Stimulated activated CD4-positive, alpha-beta T cell treated with anti-CD3 and anti-CD28 coated beads, TNF-alpha, amount 100 ng/mL, for 48 hours (primary cell): Measurements from ENCODE around the gene ZNF584.
"Not testable (repeated sequence)": the region's sequence is repeated elsewhere in the genome, so short reads cannot be mapped to it uniquely, and the experiment has no call there.

ENCODE experiments used
- DNase-seq, 3 donors: peaks; one replicate each; pipeline ENCODE4 v3.0.0-alpha.2; 2020; ENCODE audit warnings: low read depth in 3 of 3

The ZNF584 gene

GRCh38 chr19:58408152-58409009 is at the start of gene ZNF584:
ZNF584 (plus strand) TSS chr19:58408649; CDS start chr19:58409148, 499 bp downstream.
- peak; percentile 90 to 92 (median 91) for DNase-seq

DNA sequence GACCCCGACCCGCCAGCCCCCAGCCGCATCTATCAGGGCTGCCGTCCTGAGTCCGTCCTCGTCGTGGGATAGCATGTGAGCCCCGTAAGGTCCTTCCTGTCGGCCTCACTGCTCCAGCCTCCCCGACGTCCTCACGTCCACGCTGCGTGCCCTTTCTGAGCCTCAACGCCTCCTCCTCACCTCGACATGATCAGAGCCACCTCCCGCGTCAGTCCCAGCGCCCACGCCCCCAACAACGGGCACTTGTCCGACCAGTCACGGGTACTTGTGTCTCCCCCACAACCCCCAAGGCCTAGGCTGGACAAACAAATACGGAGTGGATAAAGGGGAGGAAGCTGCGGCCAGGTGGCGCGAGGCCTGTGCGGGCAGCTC is 46.6 kb upstream of the ZNF584 start:
- peak in 1 of 3 donors; percentile 32 for DNase-seq

DNA sequence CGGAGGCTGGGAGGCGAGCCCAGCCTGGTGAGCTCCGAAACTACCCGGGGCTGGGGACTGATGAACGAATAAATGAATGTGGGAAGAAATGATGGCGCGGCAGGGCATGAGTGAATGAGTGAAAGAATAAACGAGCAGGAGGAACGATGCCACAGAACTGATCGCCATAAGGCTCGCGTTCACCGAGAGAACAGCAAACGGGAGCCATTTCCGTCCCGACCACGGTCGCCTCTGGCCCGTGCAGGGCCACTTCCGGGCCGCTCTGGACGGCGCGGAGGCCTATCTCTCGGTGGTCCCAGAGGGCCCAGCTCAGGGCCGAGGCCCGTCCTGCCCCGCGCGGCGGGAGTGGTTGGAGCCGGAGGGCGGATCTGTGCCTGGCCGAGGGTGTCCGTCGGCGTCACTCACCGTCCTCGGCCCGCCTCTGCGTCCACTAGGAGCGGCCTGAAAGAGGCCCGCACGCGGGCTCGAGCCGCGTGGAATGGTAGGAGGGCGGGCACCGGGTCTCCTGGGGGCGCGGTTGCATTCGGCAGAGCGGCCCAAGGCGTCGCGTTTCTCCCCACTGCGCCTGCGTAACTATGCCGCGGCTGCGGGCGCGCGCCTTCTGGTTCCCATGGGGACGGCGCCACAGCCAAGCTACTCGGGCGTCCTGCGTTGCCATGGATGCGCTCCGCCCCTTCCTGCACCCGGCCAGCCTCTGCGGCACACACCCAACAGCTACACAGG is 46.0 kb upstream of the ZNF584 start, which contains the start of gene ZNF497:
Gene ZNF497 (minus strand): TSS at position 480 of the 723 bp plus-strand sequence. CDS start 5,116 bp downstream, outside the sequence.
- DNase-seq = peak; percentile 93 to 96 (median 95)

DNA sequence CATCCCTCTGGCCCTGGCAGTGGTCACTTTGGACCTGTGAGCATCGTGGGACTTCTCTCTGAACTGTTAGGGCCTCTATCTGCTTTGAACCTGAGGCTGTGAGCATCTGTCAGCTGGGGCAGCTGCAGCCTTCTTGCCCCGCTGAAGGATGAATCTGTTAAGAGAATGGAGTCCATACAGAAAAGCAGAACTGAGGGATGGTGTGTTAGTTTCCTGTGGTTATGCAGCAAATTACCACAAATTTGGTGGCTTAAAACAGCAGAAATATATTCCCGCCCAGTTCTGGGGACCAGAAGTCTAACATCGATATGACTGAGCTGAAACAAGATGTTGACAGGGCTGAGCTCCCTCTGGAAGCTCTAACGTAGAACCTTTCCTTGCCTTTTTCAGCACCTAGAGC is 44.3 kb upstream of the ZNF584 start:
- DNase-seq = no peak

- DNase-seq = no peak
These were observed 41.6 kb upstream of the ZNF584 start for GRCh38 chr19:58366585-58367430.

- DNase-seq = no peak
These were observed 40.6 kb upstream of the ZNF584 start for GRCh38 chr19:58367698-58368454.

DNA sequence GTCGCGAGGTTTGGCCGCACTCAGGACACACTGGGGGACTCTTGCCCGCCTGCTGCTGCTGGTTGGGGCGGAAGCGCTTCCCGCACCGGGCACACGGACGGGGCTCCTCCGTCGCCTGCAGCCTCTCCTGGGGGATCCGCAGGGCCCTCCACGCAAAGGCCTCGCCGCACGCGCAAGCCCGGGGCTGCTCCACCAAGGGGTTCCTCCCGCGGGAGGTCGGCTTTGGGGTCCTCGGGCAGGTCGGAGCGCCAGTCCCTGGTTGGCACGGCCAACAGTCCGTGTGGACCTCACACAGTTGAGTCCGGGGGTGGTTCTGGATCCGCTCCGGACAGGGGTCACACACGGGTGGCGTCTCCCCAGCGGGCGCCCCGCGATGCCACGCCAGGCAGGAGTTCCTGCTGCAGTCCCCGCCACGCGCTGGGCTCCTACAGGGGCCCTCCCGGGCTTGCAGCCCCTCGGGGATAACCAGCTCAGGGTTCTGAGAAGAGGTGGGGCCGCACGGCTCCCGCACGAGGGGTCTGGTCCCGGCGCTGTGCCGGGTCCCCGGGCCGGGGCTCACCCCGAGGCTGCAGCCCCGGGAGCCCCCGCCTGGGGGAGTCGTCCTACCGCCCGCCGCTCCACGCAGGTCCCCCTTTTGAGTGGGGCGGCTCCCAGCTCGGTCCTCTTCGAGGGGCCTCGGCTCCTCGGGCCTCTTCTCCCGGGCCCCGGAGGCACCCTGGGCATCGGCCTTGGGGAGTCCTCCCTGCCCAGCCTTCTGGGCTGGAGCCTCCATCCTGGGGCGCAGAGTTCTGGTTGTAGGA is 39.7 kb upstream of the ZNF584 start:
- no peak for DNase-seq

DNA sequence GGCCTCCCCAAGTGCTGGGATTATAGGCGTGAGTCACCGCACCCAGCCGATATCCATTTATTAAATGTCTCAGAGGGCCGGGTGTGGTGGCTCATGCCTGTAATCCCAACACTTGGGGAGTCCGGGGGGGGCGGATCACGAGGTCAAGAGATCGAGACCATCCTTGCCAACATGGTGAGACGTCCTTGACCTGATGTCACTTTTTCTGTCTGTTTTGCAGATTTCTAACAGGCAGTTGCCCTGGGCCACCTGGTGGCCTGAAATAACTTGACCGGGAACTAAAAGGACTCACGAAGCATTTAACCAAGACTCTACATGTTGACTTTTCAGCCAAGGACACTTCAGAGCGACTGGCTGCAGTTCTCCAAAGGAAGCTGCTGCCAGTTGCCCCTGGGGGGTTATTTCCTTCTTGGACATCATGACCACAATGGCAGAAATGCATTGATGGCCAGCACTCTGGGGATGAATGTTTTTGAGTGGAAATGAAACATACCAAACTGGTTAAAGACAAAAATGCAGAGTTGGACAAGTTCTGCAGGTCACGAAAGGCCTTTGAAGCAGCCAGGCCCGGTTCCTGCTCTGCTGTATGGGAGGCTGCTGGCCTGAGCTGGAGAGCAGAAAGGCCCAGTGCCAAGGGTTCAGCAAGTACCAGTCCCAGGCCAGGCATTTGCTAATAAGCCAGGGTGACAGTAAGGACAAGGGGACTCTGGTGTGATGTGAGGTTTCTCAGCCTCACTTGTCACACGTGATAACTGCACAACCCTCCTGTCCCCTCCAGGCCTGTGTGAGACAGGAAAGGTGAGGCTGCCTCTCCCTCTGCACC is 35.9 kb upstream of the ZNF584 start:
- no peak for DNase-seq

DNA sequence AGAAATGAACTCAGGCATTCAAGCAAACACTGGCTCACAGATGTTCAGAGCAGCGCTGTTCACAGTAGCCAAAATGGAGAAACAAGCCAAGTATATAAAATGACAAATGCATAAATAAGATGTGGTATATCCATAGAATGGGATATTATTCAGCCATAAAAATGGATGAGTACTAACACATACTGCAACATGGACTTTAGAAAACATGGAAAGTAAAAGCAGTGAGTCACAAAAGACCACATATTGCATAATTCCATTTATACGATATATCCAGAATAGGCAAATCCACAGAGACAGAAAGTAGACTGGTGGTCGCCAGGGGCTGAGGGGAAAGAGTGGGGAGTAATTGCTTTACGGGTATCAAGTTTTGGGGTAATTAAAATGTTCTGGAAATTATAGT is 34.2 kb upstream of the ZNF584 start:
- DNase-seq = no peak

- DNase-seq = not testable (repeated sequence)
These were observed 31.7 kb upstream of the ZNF584 start for GRCh38 chr19:58376724-58377123.

DNA sequence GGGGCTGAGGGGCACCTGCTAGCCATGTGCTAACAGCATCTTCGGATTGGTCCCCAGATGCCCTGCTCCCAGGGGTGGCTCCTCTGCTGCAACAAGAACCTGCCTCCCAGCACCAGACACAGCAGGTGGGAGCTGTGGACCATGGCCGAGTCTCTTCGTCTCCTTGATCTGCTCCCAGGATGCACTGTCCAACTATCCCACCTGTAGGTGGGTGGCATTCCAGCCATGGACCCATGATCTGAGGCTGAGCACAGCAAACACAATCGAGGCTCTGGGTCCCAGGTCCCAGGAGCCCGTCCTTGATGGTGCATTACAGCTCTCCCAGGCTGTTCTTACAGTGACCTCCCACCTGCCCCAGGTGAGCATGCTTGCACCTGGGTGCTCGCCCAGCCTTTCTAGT is 29.2 kb upstream of the ZNF584 start:
- no peak for DNase-seq

GRCh38 chr19:58380037-58380661 is 28.3 kb upstream of the ZNF584 start:
- DNase-seq = no peak

GRCh38 chr19:58380662-58381459 is 27.6 kb upstream of the ZNF584 start, which contains the start of gene ZNF837:
ZNF837 (minus strand) TSS chr19:58381030; CDS start chr19:58369332, 11,698 bp downstream.
- DNase-seq = peak; percentile 94 to 98 (median 95)

GRCh38 chr19:58381460-58382212 is 26.8 kb upstream of the ZNF584 start:
- no peak for DNase-seq

GRCh38 chr19:58382997-58383603 is 25.3 kb upstream of the ZNF584 start:
- DNase-seq = no peak

DNA sequence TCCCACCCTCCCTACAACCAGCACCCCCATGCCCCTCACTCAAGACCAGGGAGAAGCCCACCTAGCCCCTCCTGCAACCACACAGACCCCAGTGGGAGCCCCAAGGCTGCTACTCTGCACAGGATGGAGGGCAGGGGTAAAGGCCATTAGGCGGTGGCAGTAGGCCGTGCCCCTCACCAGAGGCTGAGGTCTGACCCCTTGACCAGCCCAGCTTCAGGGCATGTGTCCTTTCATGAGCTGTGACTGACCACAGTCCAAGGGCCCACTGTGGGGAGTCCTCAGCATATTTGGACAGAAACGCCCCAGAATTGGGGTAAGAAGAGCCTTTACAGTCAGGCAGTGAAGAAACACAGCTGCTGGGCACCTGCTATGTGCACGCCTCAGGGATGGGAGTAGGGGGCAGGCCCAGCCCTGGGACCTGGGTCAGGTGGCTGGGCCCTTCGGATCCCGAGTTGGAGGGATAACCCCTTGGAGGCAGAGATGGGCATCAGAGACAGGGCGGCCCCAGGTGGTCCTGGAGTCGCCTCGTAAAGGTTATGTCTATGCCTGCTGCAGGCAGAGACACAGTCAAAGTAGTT is 23.0 kb upstream of the ZNF584 start:
- DNase-seq = no peak
